ENCODE data around the gene CPA4. TPM values are rescaled to one million over a fixed set of nuclear protein-coding genes. Genes with fewer than 3 reads are reported as not detected.

The CPA4 gene
- total and polyA plus RNA-seq, 4 donors = 0.03 to 0.05 TPM; not detected in 2

DNA sequence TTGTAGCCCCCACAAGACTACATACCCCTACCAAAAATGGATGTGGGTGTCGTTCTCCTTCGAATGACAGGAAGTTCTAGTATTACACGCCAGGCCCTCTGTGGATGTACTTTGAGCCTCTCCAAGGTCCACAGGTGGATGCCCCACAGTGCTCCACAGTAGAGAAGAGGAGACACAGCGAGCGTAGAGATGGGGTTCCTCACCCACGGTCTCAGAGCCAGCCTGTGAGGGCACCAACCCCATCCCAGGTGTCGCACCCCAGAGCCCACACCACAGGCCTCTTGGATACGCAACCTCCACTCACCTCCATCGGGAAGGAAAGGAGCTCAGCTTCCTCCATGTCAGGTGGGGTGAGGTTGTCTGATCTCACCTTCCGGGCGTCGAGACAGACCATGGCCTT lies 54.0 kb downstream of the CPA4 start:
- Histone ChIP-seq H3K4me1 (ENCODE audit: control insufficient read depth in 4 of 4, insufficient read depth in 4 of 4, low read length in 3 of 4) (no peaks in the 10 kb centered on the region), H3K27me3 (ENCODE audit: control insufficient read depth in 4 of 4, insufficient read depth in 4 of 4, low read length in 3 of 4) (peaks cover 0 to 2% (median 0%) of the 10 kb centered on the region in 4 donors), H3K27ac (ENCODE audit: low read depth in 1 of 2, low read length in 2 of 2) (no peak overlapping the region), H3K4me3 (ENCODE audit: low read depth in 1 of 3, low read length in 3 of 3) (no peak overlapping the region), H3K36me3 (ENCODE audit: control insufficient read depth in 4 of 4, insufficient read depth in 3 of 4, low read depth in 1 of 4, low read length in 3 of 4) (no peaks in the 10 kb centered on the region), H3K9me3 (ENCODE audit: control insufficient read depth in 4 of 4, low read length in 3 of 4) (no peaks in the 10 kb centered on the region), H3K9ac (ENCODE audit: low read depth in 1 of 2, low read length in 2 of 2) (no peak overlapping the region)
- DNase-seq (ENCODE audit: low spot score) = no peak
- WGBS = 86% methylated on average over 12 of the region's 12 CpGs
- TF ChIP-seq JUND (IDR thresholded peaks at IDR 0.05) (no peak), HNF4A (conservative IDR thresholded peaks at IDR 0.05) (no peak), FOXA2 (IDR thresholded peaks at IDR 0.05) (no peak), RAD21 (IDR thresholded peaks at IDR 0.05) (no peak), TAF1 (conservative IDR thresholded peaks at IDR 0.05) (no peak), NR2F2 (IDR thresholded peaks at IDR 0.05) (no peak), RXRA (IDR thresholded peaks at IDR 0.05) (no peak), FOXA1 (IDR thresholded peaks at IDR 0.05) (no peak), YY1 (IDR thresholded peaks at IDR 0.05) (no peak), GABPA (IDR thresholded peaks at IDR 0.05 in 1 of 2, conservative IDR thresholded peaks at IDR 0.05 in 1 of 2) (no peak), SP1 (IDR thresholded peaks at IDR 0.05) (no peak)
- TF ChIP-seq, protein P1, sequence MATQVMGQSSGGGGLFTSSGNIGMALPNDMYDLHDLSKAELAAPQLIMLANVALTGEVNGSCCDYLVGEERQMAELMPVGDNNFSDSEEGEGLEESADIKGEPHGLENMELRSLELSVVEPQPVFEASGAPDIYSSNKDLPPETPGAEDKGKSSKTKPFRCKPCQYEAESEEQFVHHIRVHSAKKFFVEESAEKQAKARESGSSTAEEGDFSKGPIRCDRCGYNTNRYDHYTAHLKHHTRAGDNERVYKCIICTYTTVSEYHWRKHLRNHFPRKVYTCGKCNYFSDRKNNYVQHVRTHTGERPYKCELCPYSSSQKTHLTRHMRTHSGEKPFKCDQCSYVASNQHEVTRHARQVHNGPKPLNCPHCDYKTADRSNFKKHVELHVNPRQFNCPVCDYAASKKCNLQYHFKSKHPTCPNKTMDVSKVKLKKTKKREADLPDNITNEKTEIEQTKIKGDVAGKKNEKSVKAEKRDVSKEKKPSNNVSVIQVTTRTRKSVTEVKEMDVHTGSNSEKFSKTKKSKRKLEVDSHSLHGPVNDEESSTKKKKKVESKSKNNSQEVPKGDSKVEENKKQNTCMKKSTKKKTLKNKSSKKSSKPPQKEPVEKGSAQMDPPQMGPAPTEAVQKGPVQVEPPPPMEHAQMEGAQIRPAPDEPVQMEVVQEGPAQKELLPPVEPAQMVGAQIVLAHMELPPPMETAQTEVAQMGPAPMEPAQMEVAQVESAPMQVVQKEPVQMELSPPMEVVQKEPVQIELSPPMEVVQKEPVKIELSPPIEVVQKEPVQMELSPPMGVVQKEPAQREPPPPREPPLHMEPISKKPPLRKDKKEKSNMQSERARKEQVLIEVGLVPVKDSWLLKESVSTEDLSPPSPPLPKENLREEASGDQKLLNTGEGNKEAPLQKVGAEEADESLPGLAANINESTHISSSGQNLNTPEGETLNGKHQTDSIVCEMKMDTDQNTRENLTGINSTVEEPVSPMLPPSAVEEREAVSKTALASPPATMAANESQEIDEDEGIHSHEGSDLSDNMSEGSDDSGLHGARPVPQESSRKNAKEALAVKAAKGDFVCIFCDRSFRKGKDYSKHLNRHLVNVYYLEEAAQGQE (IDR thresholded peaks at IDR 0.05) = no peak
- TF ChIP-seq, protein P2, sequence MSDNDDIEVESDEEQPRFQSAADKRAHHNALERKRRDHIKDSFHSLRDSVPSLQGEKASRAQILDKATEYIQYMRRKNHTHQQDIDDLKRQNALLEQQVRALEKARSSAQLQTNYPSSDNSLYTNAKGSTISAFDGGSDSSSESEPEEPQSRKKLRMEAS (IDR thresholded peaks at IDR 0.05) = no peak
- TF ChIP-seq, protein P3, sequence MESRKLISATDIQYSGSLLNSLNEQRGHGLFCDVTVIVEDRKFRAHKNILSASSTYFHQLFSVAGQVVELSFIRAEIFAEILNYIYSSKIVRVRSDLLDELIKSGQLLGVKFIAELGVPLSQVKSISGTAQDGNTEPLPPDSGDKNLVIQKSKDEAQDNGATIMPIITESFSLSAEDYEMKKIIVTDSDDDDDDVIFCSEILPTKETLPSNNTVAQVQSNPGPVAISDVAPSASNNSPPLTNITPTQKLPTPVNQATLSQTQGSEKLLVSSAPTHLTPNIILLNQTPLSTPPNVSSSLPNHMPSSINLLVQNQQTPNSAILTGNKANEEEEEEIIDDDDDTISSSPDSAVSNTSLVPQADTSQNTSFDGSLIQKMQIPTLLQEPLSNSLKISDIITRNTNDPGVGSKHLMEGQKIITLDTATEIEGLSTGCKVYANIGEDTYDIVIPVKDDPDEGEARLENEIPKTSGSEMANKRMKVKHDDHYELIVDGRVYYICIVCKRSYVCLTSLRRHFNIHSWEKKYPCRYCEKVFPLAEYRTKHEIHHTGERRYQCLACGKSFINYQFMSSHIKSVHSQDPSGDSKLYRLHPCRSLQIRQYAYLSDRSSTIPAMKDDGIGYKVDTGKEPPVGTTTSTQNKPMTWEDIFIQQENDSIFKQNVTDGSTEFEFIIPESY (IDR thresholded peaks at IDR 0.05) = no peak
- TF ChIP-seq, protein P4, sequence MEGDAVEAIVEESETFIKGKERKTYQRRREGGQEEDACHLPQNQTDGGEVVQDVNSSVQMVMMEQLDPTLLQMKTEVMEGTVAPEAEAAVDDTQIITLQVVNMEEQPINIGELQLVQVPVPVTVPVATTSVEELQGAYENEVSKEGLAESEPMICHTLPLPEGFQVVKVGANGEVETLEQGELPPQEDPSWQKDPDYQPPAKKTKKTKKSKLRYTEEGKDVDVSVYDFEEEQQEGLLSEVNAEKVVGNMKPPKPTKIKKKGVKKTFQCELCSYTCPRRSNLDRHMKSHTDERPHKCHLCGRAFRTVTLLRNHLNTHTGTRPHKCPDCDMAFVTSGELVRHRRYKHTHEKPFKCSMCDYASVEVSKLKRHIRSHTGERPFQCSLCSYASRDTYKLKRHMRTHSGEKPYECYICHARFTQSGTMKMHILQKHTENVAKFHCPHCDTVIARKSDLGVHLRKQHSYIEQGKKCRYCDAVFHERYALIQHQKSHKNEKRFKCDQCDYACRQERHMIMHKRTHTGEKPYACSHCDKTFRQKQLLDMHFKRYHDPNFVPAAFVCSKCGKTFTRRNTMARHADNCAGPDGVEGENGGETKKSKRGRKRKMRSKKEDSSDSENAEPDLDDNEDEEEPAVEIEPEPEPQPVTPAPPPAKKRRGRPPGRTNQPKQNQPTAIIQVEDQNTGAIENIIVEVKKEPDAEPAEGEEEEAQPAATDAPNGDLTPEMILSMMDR (IDR thresholded peaks at IDR 0.05; ENCODE audit: low read depth, low read length, missing input control) = no peak

All from liver (tissue), 9 donors.